A549 treated with CORT108297 at 1 μM for 4 hours (cell line): Measurements from ENCODE around the gene IFIT2. TPM values are rescaled to one million over a fixed set of nuclear protein-coding genes. Genes with fewer than 3 reads are reported as not detected.

Source experiments
- total RNA-seq: library from RNA; stranded (reverse); fragments of 200-300 nt; extraction: Qiagen RNA extraction; gene quantifications from 5 replicates; pipeline ENCODE4 v1.2.3, GENCODE V29; 2022

IFIT2 gene
- 2.4 to 3.5 TPM (median 3.3 TPM) in 5 replicates for total RNA-seq

DNA sequence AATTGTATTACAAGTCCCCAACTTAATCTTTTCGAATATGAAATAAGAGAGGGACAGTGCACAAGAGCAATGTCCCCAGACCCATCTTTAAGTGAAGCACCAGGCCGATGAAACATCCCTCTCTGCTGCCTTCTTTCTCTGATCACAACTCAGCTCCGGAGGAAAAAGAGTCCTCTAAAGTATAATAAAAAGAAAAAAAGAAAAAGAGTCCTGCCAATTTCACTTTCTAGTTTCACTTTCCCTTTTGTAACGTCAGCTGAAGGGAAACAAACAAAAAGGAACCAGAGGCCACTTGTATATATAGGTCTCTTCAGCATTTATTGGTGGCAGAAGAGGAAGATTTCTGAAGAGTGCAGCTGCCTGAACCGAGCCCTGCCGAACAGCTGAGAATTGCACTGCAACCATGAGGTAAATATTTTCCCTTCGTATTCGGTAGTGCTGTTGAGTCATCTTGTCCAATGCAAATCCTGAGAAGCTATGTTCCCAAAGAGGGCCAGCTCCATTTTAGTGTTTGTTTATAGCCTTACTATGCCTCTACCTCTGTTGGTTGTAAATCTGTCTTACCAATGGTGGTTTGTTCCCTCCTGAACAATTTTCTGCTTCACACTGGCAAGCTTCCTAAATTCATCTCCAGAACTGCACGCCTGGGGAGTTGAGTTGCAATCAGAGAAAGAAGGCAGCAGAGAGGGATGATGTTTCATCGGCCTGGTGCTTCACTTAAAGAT is at the start of gene IFIT2:
Gene IFIT2 (plus strand): TSS at position 326 of the 725 bp plus-strand sequence. CDS start 78 bp downstream, at position 404.

DNA sequence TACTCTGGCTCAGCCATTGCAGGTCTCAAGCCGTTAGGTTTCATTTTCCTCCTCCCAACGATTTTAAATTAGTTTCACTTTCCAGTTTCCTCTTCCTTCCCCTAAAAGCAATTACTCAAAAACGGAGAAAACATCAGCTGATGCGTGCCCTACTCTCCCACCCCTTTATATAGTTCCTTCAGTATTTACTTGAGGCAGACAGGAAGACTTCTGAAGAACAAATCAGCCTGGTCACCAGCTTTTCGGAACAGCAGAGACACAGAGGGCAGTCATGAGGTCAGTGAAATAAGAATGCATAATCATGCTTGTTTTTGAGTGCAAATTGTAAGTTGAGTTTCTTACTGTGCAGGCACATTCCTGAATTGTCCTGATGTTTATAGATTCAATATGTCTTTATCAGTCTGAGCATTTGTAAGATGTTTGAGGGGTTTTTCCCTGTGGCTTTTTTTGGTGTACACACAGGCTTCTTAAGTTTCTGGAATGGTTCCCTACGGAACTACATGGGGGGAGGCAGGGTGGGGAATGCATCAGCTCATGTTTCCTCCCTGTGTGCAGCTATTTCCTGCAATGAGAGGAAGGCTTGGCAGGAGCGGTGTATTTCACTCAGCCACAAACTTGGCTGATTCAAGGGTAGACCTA is 26.1 kb downstream of the IFIT2 start, which contains the start of gene IFIT3:
Gene IFIT3 (plus strand): TSS at position 195 of the 639 bp plus-strand sequence. CDS start 77 bp downstream, at position 272.

Other genes with a start within 250 kb of the IFIT2 start
- gene CH25H, start 94.7 kb upstream of the IFIT2 start, total RNA-seq = 0.06 to 0.07 TPM (median 0.07 TPM) in 3 of 5 replicates, not detected in the others
- gene LIPA, start 50.3 kb upstream of the IFIT2 start, total RNA-seq = 42.6 to 54.6 TPM (median 44.5 TPM) in 5 replicates
- gene IFIT3, start 26.0 kb downstream of the IFIT2 start, total RNA-seq = 4.2 to 6.5 TPM (median 5.9 TPM) in 5 replicates
- not detected in 5 replicates for gene IFIT1B, start 76.0 kb downstream of the IFIT2 start, total RNA-seq
- gene IFIT1, start 90.6 kb downstream of the IFIT2 start, total RNA-seq = 4.1 to 6.9 TPM (median 5.1 TPM) in 5 replicates
- 5.8 to 11.3 TPM (median 8.0 TPM) in 5 replicates for gene IFIT5, start 112.5 kb downstream of the IFIT2 start, total RNA-seq
- 0.05 to 0.16 TPM (median 0.05 TPM) in 5 replicates for gene SLC16A12, start 233.5 kb downstream of the IFIT2 start, total RNA-seq